ENCODE results near the gene HSD17B4. TPM values are rescaled to one million over a fixed set of nuclear protein-coding genes. Genes with fewer than 3 reads are reported as not detected.

The HSD17B4 gene
- total and polyA plus RNA-seq, 9 donors = 54.6 to 208 (median 129) TPM

- no peak for TF ChIP-seq CTCF (IDR thresholded peaks at IDR 0.05)
- no peak for TF ChIP-seq POLR2A (IDR thresholded peaks at IDR 0.05)
- TF ChIP-seq EP300 (IDR thresholded peaks at IDR 0.05) = no peak
- no peaks in the 10 kb centered on the region for H3K27me3 ChIP-seq
- H3K36me3 ChIP-seq = no peaks in the 10 kb centered on the region
- no peaks in the 10 kb centered on the region for H3K9me3 ChIP-seq
- intact Hi-C loops (cut with DNase I) = no loop called here
- WGBS, 3 donors = 42 to 58% (median 49%) methylated on average over 3 of the region's 3 CpGs
- no peak for DNase-seq
- H3K4me3 ChIP-seq = no peak overlapping the region
- H3K27ac ChIP-seq = no peak overlapping the region
- H3K4me1 ChIP-seq (ENCODE audit: insufficient read depth) = no peaks in the 10 kb centered on the region
These were observed 72.2 kb downstream of the HSD17B4 start for GRCh38 chr5:119524485-119524884.

GRCh38 chr5:119527351-119527750, 75.1 kb downstream of the HSD17B4 start:
- Histone ChIP-seq H3K27ac (no peak overlapping the region), H3K9me3 (no peaks in the 10 kb centered on the region), H3K36me3 (no peaks in the 10 kb centered on the region), H3K4me1 (ENCODE audit: insufficient read depth) (no peaks in the 10 kb centered on the region), H3K27me3 (no peaks in the 10 kb centered on the region), H3K4me3 (no peak overlapping the region)
- DNase-seq = no peak
- WGBS, 3 donors = 94 to 97% (median 97%) methylated on average over 1 of the region's 1 CpG
- TF ChIP-seq POLR2A (IDR thresholded peaks at IDR 0.05) = no peak
- TF ChIP-seq CTCF (IDR thresholded peaks at IDR 0.05) = no peak
- no peak for TF ChIP-seq EP300 (IDR thresholded peaks at IDR 0.05)
- intact Hi-C loops (cut with DNase I) = no loop called here

GRCh38 chr5:119529811-119530210, 77.5 kb downstream of the HSD17B4 start:
- no peaks in the 10 kb centered on the region for H3K9me3 ChIP-seq
- 87 to 91% (median 89%) methylated on average over 2 of the region's 2 CpGs for WGBS, 3 donors
- no peak for DNase-seq
- no peaks in the 10 kb centered on the region for H3K27me3 ChIP-seq
- no peak overlapping the region for H3K27ac ChIP-seq
- intact Hi-C loops (cut with DNase I) = no loop called here
- no peak overlapping the region for H3K4me3 ChIP-seq
- TF ChIP-seq EP300 (IDR thresholded peaks at IDR 0.05) (no peak), POLR2A (IDR thresholded peaks at IDR 0.05) (no peak), CTCF (IDR thresholded peaks at IDR 0.05) (no peak)
- no peaks in the 10 kb centered on the region for H3K4me1 ChIP-seq (ENCODE audit: insufficient read depth)
- no peaks in the 10 kb centered on the region for H3K36me3 ChIP-seq

- no peak for DNase-seq
- Histone ChIP-seq H3K27me3 (no peaks in the 10 kb centered on the region), H3K9me3 (no peaks in the 10 kb centered on the region), H3K4me1 (ENCODE audit: insufficient read depth) (no peaks in the 10 kb centered on the region), H3K36me3 (no peaks in the 10 kb centered on the region), H3K27ac (no peak overlapping the region), H3K4me3 (no peak overlapping the region)
- intact Hi-C loops (cut with DNase I) = no loop called here
- 74 to 78% (median 75%) methylated on average over 3 of the region's 3 CpGs for WGBS, 3 donors
- TF ChIP-seq EP300 (IDR thresholded peaks at IDR 0.05) (no peak), CTCF (IDR thresholded peaks at IDR 0.05) (no peak), POLR2A (IDR thresholded peaks at IDR 0.05) (no peak)
These were observed 80.3 kb downstream of the HSD17B4 start for GRCh38 chr5:119532637-119533036.

GRCh38 chr5:119537704-119538103, 85.4 kb downstream of the HSD17B4 start:
- no peak overlapping the region for H3K27ac ChIP-seq
- H3K36me3 ChIP-seq = no peaks in the 10 kb centered on the region
- H3K4me1 ChIP-seq (ENCODE audit: insufficient read depth) = no peaks in the 10 kb centered on the region
- intact Hi-C loops (cut with DNase I) = no loop called here
- H3K9me3 ChIP-seq = no peaks in the 10 kb centered on the region
- H3K4me3 ChIP-seq = no peak overlapping the region
- TF ChIP-seq CTCF (IDR thresholded peaks at IDR 0.05) (no peak), EP300 (IDR thresholded peaks at IDR 0.05) (no peak), POLR2A (IDR thresholded peaks at IDR 0.05) (no peak)
- WGBS, 3 donors = 83 to 92% (median 91%) methylated on average over 2 of the region's 2 CpGs
- H3K27me3 ChIP-seq = no peaks in the 10 kb centered on the region
- DNase-seq = no peak

All from ovary (tissue), 9 donors.